AG09319 (cell line): ENCODE results near the gene SLC23A1.

Experiments
- DNase-seq: peaks from one replicate; pipeline ENCODE4 v3.0.0-alpha.2; 2010; ENCODE audit warnings: low read depth; ENCODE audit errors: extremely low read depth
- TF ChIP-seq, protein P1 (sequence below): IDR thresholded peaks from 2 replicates; pipeline ENCODE4 v1.5.1; 2011; ENCODE audit warnings: low read depth, mild to moderate bottlenecking, inconsistent platforms, low read length, moderate library complexity

The SLC23A1 gene

DNA sequence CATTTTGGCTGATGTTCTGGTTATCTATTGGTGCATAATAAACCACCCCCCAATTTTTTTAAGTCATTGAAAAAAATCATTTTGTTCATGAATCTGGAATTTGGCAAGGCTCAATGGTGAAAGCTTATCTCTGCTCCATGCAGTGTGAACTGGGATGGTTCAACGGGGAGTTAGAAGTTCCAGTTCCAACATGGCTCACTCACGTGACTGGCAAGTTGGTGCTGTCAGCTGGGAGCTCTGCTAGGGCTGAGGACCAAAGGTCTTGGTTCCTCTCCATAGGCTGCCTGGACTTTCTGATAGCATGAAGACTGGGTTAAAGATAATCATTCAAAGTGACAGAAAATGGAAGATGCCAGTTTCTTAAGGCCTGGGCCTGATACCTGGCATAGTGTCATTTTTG, 23.9 kb upstream of the SLC23A1 start:
- no peak for DNase-seq
- TF ChIP-seq, protein P1, sequence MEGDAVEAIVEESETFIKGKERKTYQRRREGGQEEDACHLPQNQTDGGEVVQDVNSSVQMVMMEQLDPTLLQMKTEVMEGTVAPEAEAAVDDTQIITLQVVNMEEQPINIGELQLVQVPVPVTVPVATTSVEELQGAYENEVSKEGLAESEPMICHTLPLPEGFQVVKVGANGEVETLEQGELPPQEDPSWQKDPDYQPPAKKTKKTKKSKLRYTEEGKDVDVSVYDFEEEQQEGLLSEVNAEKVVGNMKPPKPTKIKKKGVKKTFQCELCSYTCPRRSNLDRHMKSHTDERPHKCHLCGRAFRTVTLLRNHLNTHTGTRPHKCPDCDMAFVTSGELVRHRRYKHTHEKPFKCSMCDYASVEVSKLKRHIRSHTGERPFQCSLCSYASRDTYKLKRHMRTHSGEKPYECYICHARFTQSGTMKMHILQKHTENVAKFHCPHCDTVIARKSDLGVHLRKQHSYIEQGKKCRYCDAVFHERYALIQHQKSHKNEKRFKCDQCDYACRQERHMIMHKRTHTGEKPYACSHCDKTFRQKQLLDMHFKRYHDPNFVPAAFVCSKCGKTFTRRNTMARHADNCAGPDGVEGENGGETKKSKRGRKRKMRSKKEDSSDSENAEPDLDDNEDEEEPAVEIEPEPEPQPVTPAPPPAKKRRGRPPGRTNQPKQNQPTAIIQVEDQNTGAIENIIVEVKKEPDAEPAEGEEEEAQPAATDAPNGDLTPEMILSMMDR, result no peak

DNA sequence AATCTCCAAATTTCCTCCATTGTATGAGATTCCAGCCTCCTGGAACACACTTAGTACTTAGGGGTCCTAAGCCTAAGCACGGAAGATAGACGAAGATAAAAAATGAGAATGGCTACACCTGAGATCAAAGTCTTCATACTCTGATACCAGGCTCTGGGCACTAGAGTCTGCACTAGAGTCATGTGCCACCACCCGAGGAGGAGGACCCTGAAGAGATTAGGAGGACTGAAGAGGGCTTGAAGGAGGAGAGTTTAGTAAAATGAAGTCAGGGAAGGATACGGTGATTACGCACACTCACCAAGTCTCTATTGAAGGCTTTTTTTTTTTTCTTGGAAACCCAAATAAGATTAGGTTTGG, 21.4 kb upstream of the SLC23A1 start:
- DNase-seq, result no peak
- TF ChIP-seq, protein P1, result no peak

DNA sequence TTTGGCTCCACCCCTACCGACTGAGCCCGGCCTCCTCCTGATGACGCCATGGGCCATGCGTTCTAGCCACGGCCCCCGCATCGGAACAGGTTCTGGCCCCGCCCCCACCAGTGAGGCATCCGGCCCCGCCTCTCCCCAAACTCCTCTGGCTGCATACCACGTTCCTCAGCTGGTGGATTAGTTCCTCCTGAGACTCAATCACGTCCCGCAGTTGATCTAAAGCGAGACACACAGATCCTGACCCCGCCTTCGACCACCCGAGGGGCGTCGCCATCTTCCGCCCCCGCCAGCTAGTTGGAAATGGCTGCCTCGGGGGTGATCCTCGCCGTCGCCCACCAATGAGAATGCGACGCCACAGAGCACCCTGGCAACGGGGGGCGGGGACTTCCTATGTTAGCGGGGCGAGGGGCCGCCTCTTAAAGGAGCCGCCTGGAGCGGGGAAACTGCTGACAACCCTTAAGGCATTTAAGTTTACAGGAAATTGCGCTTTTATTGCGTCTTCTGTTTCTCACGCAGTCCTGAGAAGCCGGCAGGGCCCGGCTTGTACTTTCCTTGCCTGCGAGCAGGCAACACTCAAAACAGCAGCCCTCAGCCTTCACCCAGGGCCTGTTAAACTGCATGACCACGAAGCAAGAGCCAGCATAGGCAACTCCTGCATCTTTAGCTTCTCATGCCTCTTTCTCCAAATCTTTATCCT, 20.8 kb upstream of the SLC23A1 start, which contains the start of gene SPATA24:
SPATA24 (minus strand) TSS at position 303 of the 697 bp plus-strand sequence; CDS start at position 274, 29 bp downstream.
- peak; percentile 93 for DNase-seq

DNA sequence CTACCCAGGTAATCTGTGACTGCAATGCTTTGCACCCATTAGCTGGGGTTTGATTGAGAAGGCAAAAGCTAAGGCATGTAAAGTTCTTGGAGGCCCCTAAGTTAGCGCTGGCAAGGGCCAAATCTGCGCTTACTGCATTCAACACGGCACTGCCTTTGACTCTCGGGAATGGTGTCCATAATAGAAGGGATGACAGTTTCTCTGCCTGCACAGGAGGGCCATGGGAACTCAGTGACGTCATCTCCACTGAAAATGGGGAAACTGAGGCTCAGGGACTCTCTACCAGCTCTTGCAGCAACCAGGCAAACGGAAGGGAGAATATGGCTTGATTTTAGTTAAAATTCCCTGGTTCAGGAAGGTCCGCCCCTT, 20.3 kb upstream of the SLC23A1 start:
- DNase-seq, result no peak
- TF ChIP-seq, protein P1, result no peak

More for the DNA sequence above, 20.8 kb upstream of the SLC23A1 start, which contains the start of gene SPATA24:
- TF ChIP-seq, protein P1, result no peak

DNA sequence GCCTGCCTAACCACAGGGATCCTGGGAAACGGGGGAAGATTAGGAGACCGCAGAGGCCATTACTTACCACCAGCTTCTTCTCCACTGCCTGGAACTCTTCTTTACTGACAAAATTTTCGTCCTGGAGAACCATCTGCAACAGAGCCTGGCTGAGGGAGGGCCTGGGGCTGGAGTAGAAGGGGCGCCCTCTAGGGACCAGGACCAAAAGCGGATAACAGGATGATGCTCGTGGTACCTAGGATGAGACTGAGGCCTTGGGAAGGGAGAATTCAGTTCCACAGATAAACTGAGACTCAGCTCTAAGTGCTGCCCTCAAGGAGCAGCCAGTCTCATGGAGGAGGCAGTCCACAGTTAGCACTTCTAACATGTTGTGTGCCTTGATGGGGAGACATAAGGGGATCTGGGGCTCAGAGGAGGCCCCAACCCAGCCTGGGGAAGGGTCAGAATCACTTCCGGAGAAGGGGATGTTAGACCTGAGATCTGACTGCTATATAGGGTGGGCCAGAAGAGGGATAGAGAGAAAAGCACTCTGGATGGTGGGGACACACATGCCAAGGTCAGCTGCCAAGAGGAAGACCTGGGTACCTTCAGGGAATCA, 19.6 kb upstream of the SLC23A1 start:
- DNase-seq, result no peak
- TF ChIP-seq, protein P1, result peak; percentile 28

DNA sequence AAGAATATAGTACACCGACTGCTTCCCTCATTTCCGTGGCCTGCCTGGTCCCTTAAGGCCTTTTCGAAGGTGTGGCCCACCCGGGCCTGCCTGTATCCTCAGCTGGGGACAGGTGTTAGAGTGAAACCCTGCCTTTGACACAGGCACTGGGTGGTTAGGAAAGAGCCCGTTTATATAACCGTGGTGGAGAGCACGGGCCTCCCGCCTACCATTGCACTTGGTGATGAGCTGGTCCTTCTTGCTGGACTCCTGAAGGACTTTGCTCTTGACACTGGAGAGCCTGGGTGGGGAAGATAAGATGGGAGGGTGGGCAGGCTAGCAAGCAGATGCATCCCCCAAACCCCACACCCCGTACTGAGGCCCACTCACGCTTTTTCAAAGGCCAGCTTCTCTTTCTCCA, 18.4 kb upstream of the SLC23A1 start:
- TF ChIP-seq, protein P1, result no peak
- DNase-seq, result no peak

DNA sequence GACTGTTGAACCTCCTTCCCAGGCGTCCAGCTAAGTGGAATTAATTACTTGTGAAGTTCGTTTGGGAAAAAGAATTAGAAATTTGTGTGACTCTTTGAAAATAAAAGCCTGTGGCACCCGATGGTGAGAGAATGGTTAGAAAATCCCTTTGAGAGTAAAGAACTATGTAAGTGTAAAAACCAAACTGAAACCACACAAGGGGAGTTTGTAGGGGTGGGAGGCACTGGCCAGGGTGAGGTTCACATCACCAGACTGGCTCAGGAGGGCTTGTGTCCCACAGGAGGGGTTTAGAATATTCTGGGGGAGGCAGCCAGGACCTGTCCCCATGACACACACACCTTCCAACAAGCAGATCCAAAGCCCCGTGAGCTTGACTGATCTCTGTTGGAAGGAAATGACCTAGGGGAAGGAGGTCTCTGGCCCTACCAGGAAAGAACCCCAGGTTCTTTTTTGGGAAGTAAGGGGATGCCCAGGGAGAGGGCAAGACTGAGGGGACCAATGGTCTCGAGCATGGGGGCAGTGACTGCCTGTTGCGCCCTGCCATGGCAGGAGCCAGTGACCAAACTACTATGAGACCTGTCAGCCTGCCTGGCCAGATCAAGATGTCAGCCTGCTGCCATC, 16.5 kb upstream of the SLC23A1 start:
- DNase-seq, result no peak
- TF ChIP-seq, protein P1, result no peak
